GM19468 (cell line): Measurements from ENCODE around the gene PAPSS2.

Experiments
- ATAC-seq: cut with Tn5 transposase; IDR thresholded peaks from one replicate; pipeline ENCODE4 v1.9.1; 2021; ENCODE audit warnings: mild to moderate bottlenecking, moderate library complexity, moderate number of reproducible peaks; ENCODE audit not compliant: unreplicated experiment; ENCODE audit errors: extremely low read depth

PAPSS2 gene

GRCh38 chr10:87765666-87766376 lies 106.1 kb downstream of the PAPSS2 start:
- ATAC-seq = no peak

GRCh38 chr10:87767253-87767652 lies 107.6 kb downstream of the PAPSS2 start:
- no peak for ATAC-seq

- ATAC-seq = no peak
Measured at GRCh38 chr10:87771871-87772500, 112.3 kb downstream of the PAPSS2 start.

- ATAC-seq = no peak
Measured at GRCh38 chr10:87775766-87776165, 116.1 kb downstream of the PAPSS2 start.

- no peak for ATAC-seq
Measured at GRCh38 chr10:87776328-87776727, 116.7 kb downstream of the PAPSS2 start.

- ATAC-seq = no peak
Measured at GRCh38 chr10:87781545-87781944, 121.9 kb downstream of the PAPSS2 start.

GRCh38 chr10:87782721-87783120 lies 123.0 kb downstream of the PAPSS2 start:
- no peak for ATAC-seq

GRCh38 chr10:87786421-87786820 lies 126.7 kb downstream of the PAPSS2 start:
- no peak for ATAC-seq

GRCh38 chr10:87790185-87790584 lies 130.5 kb downstream of the PAPSS2 start:
- ATAC-seq = no peak

GRCh38 chr10:87794285-87794684 lies 134.6 kb downstream of the PAPSS2 start:
- ATAC-seq = no peak
